Testis (tissue), 3 donors: Measurements from ENCODE around the gene MAP4K4. TPM values are rescaled to one million over a fixed set of nuclear protein-coding genes. Genes with fewer than 3 reads are reported as not detected.

Experiments used
- DNase-seq: peaks from one replicate; pipeline ENCODE4 v3.0.0-alpha.2; 2019
- H3K27ac ChIP-seq, 2 donors: fragments of 200-600 bp; sonication (generic); one replicate each; pipeline ENCODE4 v1.5.1; 2019
- H3K27me3 ChIP-seq: fragments of 200-600 bp; sonication (generic); one replicate; pipeline ENCODE4 v1.5.1; 2019
- H3K36me3 ChIP-seq: fragments of 200-600 bp; sonication (generic); one replicate; pipeline ENCODE4 v1.5.1; 2017; ENCODE audit warnings: low read depth; ENCODE audit errors: missing control alignments
- H3K4me1 ChIP-seq: fragments of 200-600 bp; sonication (generic); one replicate; pipeline ENCODE4 v1.5.1; 2019
- H3K4me3 ChIP-seq, 2 donors: fragments of 200-600 bp; sonication (generic); one replicate each; pipeline ENCODE4 v1.5.1; 2017 to 2019
- H3K9me3 ChIP-seq: fragments of 200-600 bp; sonication (generic); one replicate; pipeline ENCODE4 v1.5.1; 2017
- CTCF ChIP-seq, 3 experiments: fragments of 450-650 bp in 2 of 3; fragments of 200-600 bp in 1 of 3; sonication (generic) in 1 of 3; IDR thresholded peaks; one replicate each; pipeline ENCODE4 v1.5.1; 2016 to 2019; ENCODE audit warnings: antibody characterized with exemption in 3 of 3, mild to moderate bottlenecking in 2 of 3, moderate library complexity in 1 of 3
- POLR2A ChIP-seq: fragments of 450-650 bp; IDR thresholded peaks from one replicate; pipeline ENCODE4 v1.6.1; 2017; ENCODE audit warnings: antibody characterized with exemption, mild to moderate bottlenecking, moderate library complexity
- WGBS, 2 donors: methylation state at CpG; one replicate each; pipeline ENCODE4 v1.1.5; 2018; 5-methylcytosine and 5-hydroxymethylcytosine counted together
- intact Hi-C: fragments of 100-400 bp; cut with DNase I; formaldehyde crosslinking; loops from one replicate; pipeline ENCODE4 v1.15.1; 2023; ENCODE audit warnings: low total_unique reads
- polyA plus RNA-seq: library from polyadenylated mRNA; stranded (reverse); fragments of 350-450 nt; fragmentation: Illumina TruSeq; extraction: RNeasy Lipid Tissue Mini Kit (QIAGEN cat#74804); gene quantifications from one replicate; pipeline ENCODE4 v1.2.3, GENCODE V29; 2014; ENCODE audit warnings: low read depth, low replicate concordance; ENCODE audit not compliant: insufficient read depth
- total RNA-seq, 2 donors: library from RNA; depleted of rRNA; stranded (reverse); fragments of >200 nt; gene quantifications; one replicate each; pipeline ENCODE4 v1.2.3, GENCODE V29; 2016

MAP4K4 gene
- total and polyA plus RNA-seq, 3 donors from 2014 or later: 88.2 to 194 (median 174) TPM

DNA sequence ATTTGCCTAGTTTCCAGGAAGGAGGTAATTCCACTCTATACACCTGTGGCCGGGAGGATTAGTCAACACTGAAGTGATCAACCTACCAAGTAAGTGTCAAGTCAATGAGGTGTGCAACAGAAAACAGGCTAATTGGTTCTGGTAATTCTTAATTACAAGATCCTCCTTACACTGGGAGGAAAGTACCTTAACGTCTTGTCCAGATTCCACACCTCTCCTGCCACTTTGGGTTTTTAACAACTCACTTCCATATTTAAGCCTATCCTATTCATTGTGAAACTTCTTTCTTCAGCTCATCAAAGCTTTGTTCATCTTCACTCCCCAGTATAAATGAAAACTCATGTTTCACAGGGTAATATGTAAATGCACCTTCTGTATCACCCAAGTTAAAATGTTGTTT, 22.0 kb upstream of the MAP4K4 start:
- no peak overlapping the region for H3K4me3 ChIP-seq
- no peak for DNase-seq
- no peaks in the 10 kb centered on the region for H3K27me3 ChIP-seq
- no peak for TF ChIP-seq POLR2A
- TF ChIP-seq CTCF (IDR thresholded peaks at IDR 0.05): no peak
- intact Hi-C loops: no loop called here
- 41 to 52% methylated on average over 2 of the region's 2 CpGs for WGBS, 2 donors
- H3K4me1 ChIP-seq: no peaks in the 10 kb centered on the region
- H3K27ac ChIP-seq: no peak overlapping the region
- no peaks in the 10 kb centered on the region for H3K9me3 ChIP-seq
- no peaks in the 10 kb centered on the region for H3K36me3 ChIP-seq

GRCh38 chr2:101676674-101677073, 20.8 kb upstream of the MAP4K4 start:
- intact Hi-C loops: no loop called here
- Histone ChIP-seq H3K4me3 (no peak overlapping the region), H3K36me3 (no peaks in the 10 kb centered on the region), H3K27ac (no peak overlapping the region), H3K4me1 (no peaks in the 10 kb centered on the region), H3K9me3 (no peaks in the 10 kb centered on the region), H3K27me3 (no peaks in the 10 kb centered on the region)
- no peak for DNase-seq
- WGBS, 2 donors: 88 to 94% methylated on average over 2 of the region's 2 CpGs
- TF ChIP-seq CTCF (IDR thresholded peaks at IDR 0.05): no peak
- TF ChIP-seq POLR2A: no peak

DNA sequence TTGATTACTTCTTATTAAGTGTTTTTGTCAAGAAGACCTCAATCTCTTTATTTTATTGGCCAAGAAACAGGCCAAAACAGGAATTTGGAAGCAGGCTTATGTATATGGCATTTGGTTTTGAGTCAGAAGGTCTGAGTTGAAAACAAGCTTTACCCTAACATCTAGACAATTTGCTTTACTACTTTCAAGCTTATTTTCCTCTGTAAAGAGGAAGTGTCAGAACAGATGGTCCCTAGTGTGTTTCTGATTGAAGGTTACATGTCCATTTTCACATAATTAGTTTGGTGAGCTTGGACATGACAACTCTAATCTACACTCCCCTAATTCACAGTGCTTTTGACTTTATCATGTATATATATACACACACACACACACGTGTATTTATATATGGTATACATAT, 19.8 kb upstream of the MAP4K4 start:
- TF ChIP-seq CTCF (IDR thresholded peaks at IDR 0.05): no peak
- TF ChIP-seq POLR2A: no peak
- intact Hi-C loops: no loop called here
- no peak for DNase-seq
- Histone ChIP-seq H3K4me3 (no peak overlapping the region), H3K27me3 (no peaks in the 10 kb centered on the region), H3K9me3 (no peaks in the 10 kb centered on the region), H3K27ac (no peak overlapping the region), H3K36me3 (no peaks in the 10 kb centered on the region), H3K4me1 (no peaks in the 10 kb centered on the region)
- WGBS, 2 donors: 0 to 27% methylated on average over 1 of the region's 1 CpG

- Histone ChIP-seq H3K27me3 (no peaks in the 10 kb centered on the region), H3K27ac (no peak overlapping the region), H3K36me3 (no peaks in the 10 kb centered on the region), H3K9me3 (no peaks in the 10 kb centered on the region), H3K4me1 (no peaks in the 10 kb centered on the region), H3K4me3 (no peak overlapping the region)
- TF ChIP-seq POLR2A (no peak), CTCF (IDR thresholded peaks at IDR 0.05) (no peak)
- intact Hi-C loops: no loop called here
- DNase-seq: no peak
- WGBS, 2 donors: 93 to 97% methylated on average over 3 of the region's 3 CpGs
Measured at GRCh38 chr2:101678379-101678778, 19.1 kb upstream of the MAP4K4 start.

DNA sequence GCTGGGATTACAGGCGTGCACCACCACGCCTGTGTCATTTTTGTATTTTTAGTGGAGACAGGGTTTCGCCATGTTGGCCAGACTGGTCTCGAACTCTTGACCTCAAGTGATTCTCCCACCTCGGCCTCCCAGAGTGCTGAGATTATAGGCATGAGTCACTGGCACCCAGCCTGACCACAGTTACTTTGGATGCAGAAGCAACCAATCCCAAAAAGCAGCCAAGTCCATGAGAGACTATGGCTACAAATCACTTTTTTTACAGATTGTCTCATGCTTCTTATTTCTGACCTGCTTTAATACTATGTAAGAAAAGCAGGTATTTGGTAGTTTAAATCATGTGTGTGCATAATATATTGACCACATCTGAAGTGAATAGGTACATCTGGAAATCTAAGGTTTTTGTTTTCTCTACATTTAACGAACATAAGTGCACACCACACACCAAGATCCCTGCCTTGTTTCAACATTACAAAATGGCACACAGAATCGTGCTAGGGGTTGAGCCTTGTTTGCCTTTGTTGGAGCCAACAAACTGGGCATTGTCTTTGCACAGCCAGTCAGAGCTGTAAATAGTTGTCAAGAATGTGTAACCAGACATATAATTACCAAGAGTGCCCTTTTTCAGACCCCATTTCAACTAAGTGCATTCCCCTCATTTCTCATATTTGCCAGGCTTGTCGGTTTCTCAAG, 18.3 kb upstream of the MAP4K4 start:
- Histone ChIP-seq H3K9me3 (no peaks in the 10 kb centered on the region), H3K4me3 (no peak overlapping the region), H3K4me1 (no peaks in the 10 kb centered on the region), H3K27me3 (no peaks in the 10 kb centered on the region), H3K36me3 (no peaks in the 10 kb centered on the region), H3K27ac (no peak overlapping the region)
- intact Hi-C loops: no loop called here
- WGBS, 2 donors: 82 to 91% methylated on average over 8 of the region's 8 CpGs
- TF ChIP-seq POLR2A (no peak), CTCF (IDR thresholded peaks at IDR 0.05) (no peak)
- DNase-seq: no peak
